ENCODE measurements around the gene ASCL3. TPM values are rescaled to one million over a fixed set of nuclear protein-coding genes. Genes with fewer than 3 reads are reported as not detected.

Gene ASCL3
- total and polyA plus RNA-seq, 2 donors (not counting 1 experiment from before 2014, with no cell fraction given) = not detected

DNA sequence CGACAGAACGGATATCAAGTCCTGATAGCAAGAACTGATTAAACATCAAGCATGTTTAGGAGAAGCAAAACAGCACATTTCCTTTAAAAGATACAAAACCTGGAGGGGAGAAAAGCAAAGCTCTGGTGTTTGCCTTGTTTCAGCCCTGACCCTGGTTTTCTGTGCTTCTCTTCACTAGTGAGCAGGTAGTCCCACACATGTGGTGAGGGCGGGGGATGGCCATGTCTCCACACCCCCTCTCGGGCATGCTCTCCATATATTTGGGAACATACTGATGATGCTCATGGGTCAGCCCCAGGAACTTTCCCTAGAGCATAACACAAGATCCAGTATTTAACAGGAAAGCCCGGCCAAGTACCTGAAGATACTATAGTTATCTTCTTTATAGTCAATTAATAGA, 20.1 kb downstream of the ASCL3 start:
- Histone ChIP-seq H3K4me2 (ENCODE audit: extremely low read depth, insufficient read depth, low read length) (no peak overlapping the region), H3K4me1 (ENCODE audit: control insufficient read depth, extremely low read depth, insufficient read depth, low read length) (peaks cover 2% of the 10 kb centered on the region), H3K27me3 (ENCODE audit: control insufficient read depth, insufficient read depth, low read length) (no peaks in the 10 kb centered on the region), H2AFZ (ENCODE audit: low read length) (no peak overlapping the region), H4K20me1 (ENCODE audit: control insufficient read depth, extremely low read depth, insufficient read depth, low read length) (no peaks in the 10 kb centered on the region), H3K4me3 (replicated peaks in 1 of 4; ENCODE audit: control extremely low read depth in 1 of 4, insufficient read depth in 1 of 4, low read depth in 3 of 4, low read length in 4 of 4) (no peak overlapping the region), H3K36me3 (ENCODE audit: control insufficient read depth, insufficient read depth, low read length) (peaks cover 3% of the 10 kb centered on the region), H3K79me2 (ENCODE audit: control insufficient read depth, insufficient read depth, low read length) (no peaks in the 10 kb centered on the region), H3K9me3 (ENCODE audit: control insufficient read depth, insufficient read depth, low read depth, low read length) (no peaks in the 10 kb centered on the region), H3K9ac (ENCODE audit: insufficient read depth, low read length) (no peak overlapping the region), H3K27ac (ENCODE audit: insufficient read depth, low read length) (no peak overlapping the region)
- no peak for DNase-seq (ENCODE audit: low read depth in 2 of 2)
- TF ChIP-seq EZH2 (IDR thresholded peaks at IDR 0.05; ENCODE audit: low read length, missing control alignments) = no peak
- TF ChIP-seq, protein P1, sequence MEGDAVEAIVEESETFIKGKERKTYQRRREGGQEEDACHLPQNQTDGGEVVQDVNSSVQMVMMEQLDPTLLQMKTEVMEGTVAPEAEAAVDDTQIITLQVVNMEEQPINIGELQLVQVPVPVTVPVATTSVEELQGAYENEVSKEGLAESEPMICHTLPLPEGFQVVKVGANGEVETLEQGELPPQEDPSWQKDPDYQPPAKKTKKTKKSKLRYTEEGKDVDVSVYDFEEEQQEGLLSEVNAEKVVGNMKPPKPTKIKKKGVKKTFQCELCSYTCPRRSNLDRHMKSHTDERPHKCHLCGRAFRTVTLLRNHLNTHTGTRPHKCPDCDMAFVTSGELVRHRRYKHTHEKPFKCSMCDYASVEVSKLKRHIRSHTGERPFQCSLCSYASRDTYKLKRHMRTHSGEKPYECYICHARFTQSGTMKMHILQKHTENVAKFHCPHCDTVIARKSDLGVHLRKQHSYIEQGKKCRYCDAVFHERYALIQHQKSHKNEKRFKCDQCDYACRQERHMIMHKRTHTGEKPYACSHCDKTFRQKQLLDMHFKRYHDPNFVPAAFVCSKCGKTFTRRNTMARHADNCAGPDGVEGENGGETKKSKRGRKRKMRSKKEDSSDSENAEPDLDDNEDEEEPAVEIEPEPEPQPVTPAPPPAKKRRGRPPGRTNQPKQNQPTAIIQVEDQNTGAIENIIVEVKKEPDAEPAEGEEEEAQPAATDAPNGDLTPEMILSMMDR (conservative IDR thresholded peaks at IDR 0.05 in 1 of 2, IDR thresholded peaks at IDR 0.05 in 1 of 2; ENCODE audit: low read depth in 1 of 2, low read length in 2 of 2) = no peak

DNA sequence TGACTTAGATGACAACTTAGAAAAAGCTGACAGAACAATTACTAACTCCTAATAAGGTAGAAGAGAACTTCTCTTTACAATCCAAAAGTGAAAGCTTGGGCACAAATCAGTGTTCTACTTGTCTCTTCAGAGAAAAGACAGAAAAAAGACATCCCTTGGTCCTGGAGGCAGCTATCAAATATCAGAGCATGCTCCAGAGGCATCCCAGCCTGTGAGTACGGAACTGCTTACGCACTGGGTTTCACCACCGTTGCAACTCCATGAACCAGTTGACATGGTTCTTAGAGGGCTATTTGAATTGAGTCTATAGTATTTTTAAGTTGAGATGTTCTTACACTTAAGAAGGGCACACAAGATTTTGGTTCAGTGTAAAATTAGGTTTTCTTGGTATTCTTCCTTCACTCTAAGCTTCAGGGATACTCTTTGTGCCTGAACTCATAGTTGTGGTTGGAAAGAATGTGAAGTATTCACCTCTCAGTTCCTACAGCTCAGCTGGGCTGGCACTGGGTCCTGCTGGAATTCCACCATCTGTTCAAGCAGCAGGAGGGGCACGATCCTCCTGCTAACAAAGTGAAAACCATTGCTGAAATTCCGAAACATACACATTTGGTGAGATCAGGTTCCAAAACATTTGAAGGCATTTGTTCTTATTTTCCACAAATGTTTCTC, 25.5 kb downstream of the ASCL3 start:
- Histone ChIP-seq H3K4me2 (ENCODE audit: extremely low read depth, insufficient read depth, low read length) (peak overlapping the region; percentile 33), H3K9ac (ENCODE audit: insufficient read depth, low read length) (no peak overlapping the region), H3K4me3 (replicated peaks in 1 of 4; ENCODE audit: control extremely low read depth in 1 of 4, insufficient read depth in 1 of 4, low read depth in 3 of 4, low read length in 4 of 4) (peak overlapping the region in 1 of 4 experiments; percentile 25), H3K27me3 (ENCODE audit: control insufficient read depth, insufficient read depth, low read length) (no peaks in the 10 kb centered on the region), H2AFZ (ENCODE audit: low read length) (no peak overlapping the region), H4K20me1 (ENCODE audit: control insufficient read depth, extremely low read depth, insufficient read depth, low read length) (no peaks in the 10 kb centered on the region), H3K36me3 (ENCODE audit: control insufficient read depth, insufficient read depth, low read length) (no peaks in the 10 kb centered on the region), H3K4me1 (ENCODE audit: control insufficient read depth, extremely low read depth, insufficient read depth, low read length) (peaks cover 11% of the 10 kb centered on the region), H3K27ac (ENCODE audit: insufficient read depth, low read length) (peak overlapping the region; percentile 66), H3K79me2 (ENCODE audit: control insufficient read depth, insufficient read depth, low read length) (peaks cover 11% of the 10 kb centered on the region), H3K9me3 (ENCODE audit: control insufficient read depth, insufficient read depth, low read depth, low read length) (no peaks in the 10 kb centered on the region)
- TF ChIP-seq, protein P1 (conservative IDR thresholded peaks at IDR 0.05 in 1 of 2, IDR thresholded peaks at IDR 0.05 in 1 of 2; ENCODE audit: low read depth in 1 of 2, low read length in 2 of 2) = no peak
- TF ChIP-seq EZH2 (IDR thresholded peaks at IDR 0.05; ENCODE audit: low read length, missing control alignments) = no peak
- DNase-seq (ENCODE audit: low read depth in 2 of 2) = peak; percentile 80 to 96

DNA sequence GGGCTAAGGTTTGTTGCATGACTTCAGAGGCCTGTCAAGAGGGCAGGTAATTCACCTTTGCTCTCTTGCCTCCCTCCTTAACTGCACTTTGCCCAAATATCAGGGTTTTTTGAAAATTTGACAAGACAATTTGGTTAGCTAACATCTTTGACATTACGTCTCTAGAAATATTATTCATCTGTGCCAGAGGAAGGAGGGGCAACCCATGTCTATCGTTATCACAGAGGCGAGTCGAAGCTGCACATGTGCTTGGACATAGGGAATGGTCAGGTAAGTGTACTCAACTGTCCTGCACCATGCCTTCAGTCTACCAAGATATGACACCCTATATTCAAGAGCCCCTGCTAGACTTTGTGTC, 28.2 kb downstream of the ASCL3 start:
- Histone ChIP-seq H3K4me3 (replicated peaks in 1 of 4; ENCODE audit: control extremely low read depth in 1 of 4, insufficient read depth in 1 of 4, low read depth in 3 of 4, low read length in 4 of 4) (peak overlapping the region in 1 of 4 experiments; percentile 40), H3K9ac (ENCODE audit: insufficient read depth, low read length) (no peak overlapping the region), H3K27ac (ENCODE audit: insufficient read depth, low read length) (no peak overlapping the region), H3K4me2 (ENCODE audit: extremely low read depth, insufficient read depth, low read length) (peak overlapping the region; percentile 61), H3K27me3 (ENCODE audit: control insufficient read depth, insufficient read depth, low read length) (no peaks in the 10 kb centered on the region), H3K4me1 (ENCODE audit: control insufficient read depth, extremely low read depth, insufficient read depth, low read length) (peaks cover 13% of the 10 kb centered on the region), H3K9me3 (ENCODE audit: control insufficient read depth, insufficient read depth, low read depth, low read length) (no peaks in the 10 kb centered on the region), H2AFZ (ENCODE audit: low read length) (no peak overlapping the region), H3K36me3 (ENCODE audit: control insufficient read depth, insufficient read depth, low read length) (no peaks in the 10 kb centered on the region), H3K79me2 (ENCODE audit: control insufficient read depth, insufficient read depth, low read length) (peaks cover 18% of the 10 kb centered on the region), H4K20me1 (ENCODE audit: control insufficient read depth, extremely low read depth, insufficient read depth, low read length) (no peaks in the 10 kb centered on the region)
- TF ChIP-seq, protein P1 (conservative IDR thresholded peaks at IDR 0.05 in 1 of 2, IDR thresholded peaks at IDR 0.05 in 1 of 2; ENCODE audit: low read depth in 1 of 2, low read length in 2 of 2) = no peak
- no peak for TF ChIP-seq EZH2 (IDR thresholded peaks at IDR 0.05; ENCODE audit: low read length, missing control alignments)
- no peak for DNase-seq (ENCODE audit: low read depth in 2 of 2)

Measured in fibroblast of lung (primary cell).